ENCODE data around the gene PTPN12.

DNA sequence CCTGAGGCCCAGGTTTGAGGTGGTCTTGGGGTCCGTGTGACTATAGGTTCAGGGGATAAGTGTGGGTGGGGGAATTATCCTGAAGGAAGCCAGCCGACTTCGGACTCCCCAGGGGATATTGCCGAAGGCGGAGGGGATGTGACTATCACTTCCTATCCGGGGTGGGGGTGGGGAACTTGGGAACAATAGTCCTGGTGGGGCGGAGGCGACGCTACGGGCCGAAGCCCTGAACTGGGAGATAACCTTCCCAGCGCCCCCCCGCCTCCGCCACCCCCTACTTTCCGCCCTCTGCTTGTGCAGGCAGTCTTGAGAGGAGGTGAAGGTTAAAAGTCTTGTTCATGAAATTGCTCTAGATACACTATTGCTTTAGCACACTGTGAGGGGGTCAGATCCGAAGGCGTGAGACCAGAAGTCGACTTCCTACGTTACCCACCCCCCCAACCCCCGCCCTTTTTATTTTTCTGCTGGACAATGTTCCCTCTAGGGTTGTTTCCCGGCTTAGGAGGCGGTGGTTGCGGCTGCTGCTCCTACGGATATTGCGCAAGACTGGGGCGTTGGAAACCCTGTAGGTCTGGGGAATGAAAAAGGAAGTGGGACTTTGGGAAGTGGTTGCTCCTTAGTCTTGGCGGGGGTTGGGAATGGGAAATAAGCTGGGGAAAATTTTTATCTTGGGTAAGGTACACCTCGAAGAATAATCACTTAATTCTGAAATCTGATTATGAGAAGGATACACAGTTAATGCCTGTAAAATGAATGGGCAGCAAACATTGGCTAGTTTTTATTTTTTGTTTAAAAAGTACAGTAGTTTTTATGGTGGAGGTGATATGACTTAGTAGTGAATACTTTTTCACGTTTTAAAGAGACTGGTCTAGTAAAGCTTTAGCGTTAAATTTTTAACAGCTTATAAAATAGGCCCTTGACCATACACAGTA is 1.5 kb downstream of the PTPN12 start:
- TF ChIP-seq, protein P1, sequence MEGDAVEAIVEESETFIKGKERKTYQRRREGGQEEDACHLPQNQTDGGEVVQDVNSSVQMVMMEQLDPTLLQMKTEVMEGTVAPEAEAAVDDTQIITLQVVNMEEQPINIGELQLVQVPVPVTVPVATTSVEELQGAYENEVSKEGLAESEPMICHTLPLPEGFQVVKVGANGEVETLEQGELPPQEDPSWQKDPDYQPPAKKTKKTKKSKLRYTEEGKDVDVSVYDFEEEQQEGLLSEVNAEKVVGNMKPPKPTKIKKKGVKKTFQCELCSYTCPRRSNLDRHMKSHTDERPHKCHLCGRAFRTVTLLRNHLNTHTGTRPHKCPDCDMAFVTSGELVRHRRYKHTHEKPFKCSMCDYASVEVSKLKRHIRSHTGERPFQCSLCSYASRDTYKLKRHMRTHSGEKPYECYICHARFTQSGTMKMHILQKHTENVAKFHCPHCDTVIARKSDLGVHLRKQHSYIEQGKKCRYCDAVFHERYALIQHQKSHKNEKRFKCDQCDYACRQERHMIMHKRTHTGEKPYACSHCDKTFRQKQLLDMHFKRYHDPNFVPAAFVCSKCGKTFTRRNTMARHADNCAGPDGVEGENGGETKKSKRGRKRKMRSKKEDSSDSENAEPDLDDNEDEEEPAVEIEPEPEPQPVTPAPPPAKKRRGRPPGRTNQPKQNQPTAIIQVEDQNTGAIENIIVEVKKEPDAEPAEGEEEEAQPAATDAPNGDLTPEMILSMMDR (IDR thresholded peaks at IDR 0.05): no peak
- TF ChIP-seq POLR2A (IDR thresholded peaks at IDR 0.05): no peak
